GM19395 (cell line): ENCODE results near the gene NIPAL3.
"Not testable (repeated sequence)": the region's sequence is repeated elsewhere in the genome, so short reads cannot be mapped to it uniquely, and the experiment has no call there.

Experiments used
- ATAC-seq: cut with Tn5 transposase; IDR thresholded peaks from one replicate; pipeline ENCODE4 v1.9.1; 2021; ENCODE audit warnings: mild to moderate bottlenecking, moderate library complexity; ENCODE audit not compliant: unreplicated experiment

NIPAL3 gene

GRCh38 chr1:24486331-24487065, 70.9 kb downstream of the NIPAL3 start:
- ATAC-seq = no peak

GRCh38 chr1:24487455-24487854, 71.9 kb downstream of the NIPAL3 start:
- ATAC-seq = no peak

GRCh38 chr1:24488159-24488558, 72.6 kb downstream of the NIPAL3 start:
- not testable (repeated sequence) for ATAC-seq

- no peak for ATAC-seq
Measured at GRCh38 chr1:24489674-24490073, 74.1 kb downstream of the NIPAL3 start.

GRCh38 chr1:24490101-24490781, 74.6 kb downstream of the NIPAL3 start:
- ATAC-seq = no peak

GRCh38 chr1:24491577-24492360, 76.2 kb downstream of the NIPAL3 start:
- ATAC-seq = no peak

GRCh38 chr1:24492935-24493334, 77.3 kb downstream of the NIPAL3 start:
- not testable (repeated sequence) for ATAC-seq

GRCh38 chr1:24493785-24494184, 78.2 kb downstream of the NIPAL3 start:
- ATAC-seq = no peak

GRCh38 chr1:24498589-24498988, 83.0 kb downstream of the NIPAL3 start:
- ATAC-seq = no peak

- ATAC-seq = no peak
Measured at GRCh38 chr1:24500448-24501048, 84.9 kb downstream of the NIPAL3 start.

GRCh38 chr1:24501371-24502064, 85.9 kb downstream of the NIPAL3 start:
- ATAC-seq = no peak

GRCh38 chr1:24502065-24502708, 86.6 kb downstream of the NIPAL3 start:
- no peak for ATAC-seq

GRCh38 chr1:24502709-24503058, 87.1 kb downstream of the NIPAL3 start, which contains the start of gene RCAN3:
Gene RCAN3, plus strand, starts transcription at chr1:24502836. Its CDS starts 11,537 bp downstream, at chr1:24514373.
- no peak for ATAC-seq

GRCh38 chr1:24503059-24503751, 87.6 kb downstream of the NIPAL3 start:
- ATAC-seq = no peak

GRCh38 chr1:24503870-24504523, 88.4 kb downstream of the NIPAL3 start:
- no peak for ATAC-seq

- ATAC-seq = no peak
Measured at GRCh38 chr1:24504560-24504959, 89.0 kb downstream of the NIPAL3 start.

GRCh38 chr1:24505816-24506215, 90.2 kb downstream of the NIPAL3 start:
- no peak for ATAC-seq

GRCh38 chr1:24506691-24507381, 91.2 kb downstream of the NIPAL3 start:
- no peak for ATAC-seq
